Mesendoderm (in vitro differentiated cells): Measurements from ENCODE around the gene MRPL23.

Experiments used
- DNase-seq: peaks from one replicate; pipeline ENCODE4 v3.0.0; 2013
- H2AK5ac ChIP-seq: 2 replicates; pipeline ENCODE4 v1.6.1; 2013; ENCODE audit warnings: low read length, inconsistent platforms
- H2BK120ac ChIP-seq: 2 replicates; pipeline ENCODE4 v1.6.1; 2013; ENCODE audit warnings: low read depth, mild to moderate bottlenecking, low read length, moderate library complexity, mixed read lengths
- H2BK15ac ChIP-seq: replicated peaks from 2 replicates; pipeline ENCODE4 v1.6.1; 2013; ENCODE audit warnings: low read depth, mild to moderate bottlenecking, moderate library complexity
- H2BK5ac ChIP-seq: 2 replicates; pipeline ENCODE4 v1.6.1; 2013; ENCODE audit warnings: low read length, inconsistent platforms
- H3K18ac ChIP-seq: 2 replicates; pipeline ENCODE4 v1.6.1; 2013; ENCODE audit warnings: mild to moderate bottlenecking, low read length, mixed read lengths
- H3K23ac ChIP-seq: one replicate; pipeline ENCODE4 v1.6.1; 2013; ENCODE audit warnings: low read length
- H3K27ac ChIP-seq: 2 replicates; pipeline ENCODE4 v1.5.1; 2013; ENCODE audit warnings: low read depth, mild to moderate bottlenecking, inconsistent platforms, low read length, moderate library complexity
- H3K27me3 ChIP-seq: 2 replicates; pipeline ENCODE4 v1.6.1; 2013; ENCODE audit warnings: low read length, control low read depth, mild to moderate bottlenecking, inconsistent platforms; ENCODE audit not compliant: insufficient read depth, poor library complexity
- H3K36me3 ChIP-seq: 2 replicates; pipeline ENCODE4 v1.6.1; 2013; ENCODE audit warnings: low read length, inconsistent platforms; ENCODE audit not compliant: control insufficient read depth, insufficient read depth
- H3K4ac ChIP-seq: one replicate; pipeline ENCODE4 v1.6.1; 2013; ENCODE audit warnings: low read depth, mild to moderate bottlenecking, low read length, moderate library complexity
- H3K4me1 ChIP-seq: 2 replicates; pipeline ENCODE4 v1.6.1; 2013; ENCODE audit warnings: low read depth, low read length, inconsistent platforms; ENCODE audit not compliant: control insufficient read depth
- H3K4me2 ChIP-seq: 2 replicates; pipeline ENCODE4 v1.6.1; 2013; ENCODE audit warnings: low read length
- H3K4me3 ChIP-seq: 2 replicates; pipeline ENCODE4 v1.5.1; 2013; ENCODE audit warnings: mild to moderate bottlenecking, low read length
- H3K56ac ChIP-seq: one replicate; pipeline ENCODE4 v1.6.1; 2013; ENCODE audit warnings: low read length
- H3K79me1 ChIP-seq: 2 replicates; pipeline ENCODE4 v1.6.1; 2013; ENCODE audit warnings: low read length, inconsistent platforms
- H3K79me2 ChIP-seq: 2 replicates; pipeline ENCODE4 v1.6.1; 2013; ENCODE audit warnings: mild to moderate bottlenecking, low read length; ENCODE audit not compliant: control insufficient read depth, insufficient read depth
- H3K9ac ChIP-seq: 2 replicates; pipeline ENCODE4 v1.6.1; 2013; ENCODE audit warnings: low read length, inconsistent platforms
- H4K5ac ChIP-seq: one replicate; pipeline ENCODE4 v1.6.1; 2013; ENCODE audit warnings: low read length
- H4K8ac ChIP-seq: one replicate; pipeline ENCODE4 v1.6.1; 2013; ENCODE audit warnings: low read depth, mild to moderate bottlenecking, control low read depth, low read length, moderate library complexity
- WGBS: extraction: QIAGEN DNeasy Blood & Tissue Kit; methylation state at CpG from one replicate; pipeline ENCODE4 v1.1.7; 2013; ENCODE audit warnings: low lambda C conversion rate, missing lambda C conversion rate; ENCODE audit not compliant: insufficient coverage; ENCODE audit errors: extremely low coverage; 5-methylcytosine and 5-hydroxymethylcytosine counted together

The MRPL23 gene

GRCh38 chr11:1975185-1975584, 28.1 kb downstream of the MRPL23 start:
- no CpG with 5 or more reads among the region's 13 CpGs for WGBS
- Histone ChIP-seq H2BK5ac (no peak overlapping the region), H3K36me3 (no peaks in the 10 kb centered on the region), H3K4me1 (no peaks in the 10 kb centered on the region), H3K9ac (no peak overlapping the region), H3K27ac (no peak overlapping the region), H3K4ac (no peak overlapping the region), H3K18ac (no peak overlapping the region), H3K79me1 (no peaks in the 10 kb centered on the region), H3K23ac (no peak overlapping the region), H3K4me2 (no peak overlapping the region), H4K5ac (no peak overlapping the region), H3K27me3 (no peaks in the 10 kb centered on the region), H3K79me2 (no peaks in the 10 kb centered on the region), H2BK120ac (no peak overlapping the region), H2BK15ac (no peak overlapping the region), H4K8ac (no peak overlapping the region), H3K56ac (no peak overlapping the region), H2AK5ac (no peak overlapping the region), H3K4me3 (no peak overlapping the region)
- no peak for DNase-seq

GRCh38 chr11:1978720-1979473, 31.8 kb downstream of the MRPL23 start:
- Histone ChIP-seq H3K4me3 (no peak overlapping the region), H3K79me2 (no peaks in the 10 kb centered on the region), H3K27me3 (no peaks in the 10 kb centered on the region), H3K9ac (no peak overlapping the region), H3K4me1 (no peaks in the 10 kb centered on the region), H3K4me2 (no peak overlapping the region), H3K27ac (no peak overlapping the region), H3K36me3 (no peaks in the 10 kb centered on the region), H2BK15ac (no peak overlapping the region), H3K4ac (no peak overlapping the region), H2BK120ac (no peak overlapping the region), H3K18ac (no peak overlapping the region), H3K23ac (no peak overlapping the region), H2AK5ac (no peak overlapping the region), H4K5ac (no peak overlapping the region), H3K56ac (no peak overlapping the region), H3K79me1 (no peaks in the 10 kb centered on the region), H2BK5ac (no peak overlapping the region), H4K8ac (no peak overlapping the region)
- DNase-seq: no peak
- WGBS: no CpG with 5 or more reads among the region's 26 CpGs

DNA sequence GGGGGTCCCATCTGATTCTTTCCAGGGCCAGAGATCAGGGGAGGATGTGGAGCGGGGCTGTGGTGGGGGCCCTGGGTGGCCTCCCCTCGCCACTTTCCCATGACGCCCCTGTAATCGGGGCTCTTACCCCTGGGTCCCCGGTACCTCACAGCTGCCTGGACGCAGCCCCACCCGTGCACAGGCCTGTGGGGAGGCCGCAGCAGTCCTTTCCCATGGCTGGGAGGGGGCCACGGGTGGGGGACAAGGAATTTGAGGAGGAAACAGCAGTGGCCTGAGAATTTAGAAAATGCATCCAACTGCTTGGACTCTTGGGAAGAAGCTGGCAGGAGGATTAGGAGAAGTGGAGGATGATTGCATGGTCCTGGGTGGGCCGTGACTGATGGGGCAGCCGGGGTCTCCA, 32.5 kb downstream of the MRPL23 start:
- H3K27ac ChIP-seq: no peak overlapping the region
- no peaks in the 10 kb centered on the region for H3K79me1 ChIP-seq
- no peak overlapping the region for H2AK5ac ChIP-seq
- H3K4me3 ChIP-seq: no peak overlapping the region
- H3K18ac ChIP-seq: no peak overlapping the region
- no peak overlapping the region for H3K56ac ChIP-seq
- no peak overlapping the region for H2BK5ac ChIP-seq
- DNase-seq: no peak
- H3K4ac ChIP-seq: no peak overlapping the region
- no peak overlapping the region for H3K9ac ChIP-seq
- no peak overlapping the region for H2BK120ac ChIP-seq
- H2BK15ac ChIP-seq: no peak overlapping the region
- H3K36me3 ChIP-seq: no peaks in the 10 kb centered on the region
- H3K79me2 ChIP-seq: no peaks in the 10 kb centered on the region
- no CpG with 5 or more reads among the region's 11 CpGs for WGBS
- no peak overlapping the region for H3K4me2 ChIP-seq
- H3K4me1 ChIP-seq: no peaks in the 10 kb centered on the region
- no peak overlapping the region for H4K8ac ChIP-seq
- no peak overlapping the region for H4K5ac ChIP-seq
- no peaks in the 10 kb centered on the region for H3K27me3 ChIP-seq
- H3K23ac ChIP-seq: no peak overlapping the region

GRCh38 chr11:1982873-1983600, 35.9 kb downstream of the MRPL23 start:
- Histone ChIP-seq H3K4me2 (no peak overlapping the region), H2AK5ac (no peak overlapping the region), H4K5ac (no peak overlapping the region), H3K4me1 (no peaks in the 10 kb centered on the region), H2BK5ac (no peak overlapping the region), H3K18ac (no peak overlapping the region), H3K79me1 (no peaks in the 10 kb centered on the region), H3K79me2 (no peaks in the 10 kb centered on the region), H2BK120ac (no peak overlapping the region), H3K27ac (no peak overlapping the region), H3K4ac (no peak overlapping the region), H3K27me3 (no peaks in the 10 kb centered on the region), H3K4me3 (no peak overlapping the region), H3K36me3 (no peaks in the 10 kb centered on the region), H2BK15ac (no peak overlapping the region), H3K23ac (no peak overlapping the region), H4K8ac (no peak overlapping the region), H3K56ac (no peak overlapping the region), H3K9ac (no peak overlapping the region)
- no CpG with 5 or more reads among the region's 26 CpGs for WGBS
- DNase-seq: no peak

GRCh38 chr11:1983601-1983961, 36.4 kb downstream of the MRPL23 start:
- Histone ChIP-seq H2BK120ac (no peak overlapping the region), H3K27ac (no peak overlapping the region), H3K4me1 (no peaks in the 10 kb centered on the region), H3K79me1 (no peaks in the 10 kb centered on the region), H2BK5ac (no peak overlapping the region), H3K36me3 (no peaks in the 10 kb centered on the region), H3K27me3 (no peaks in the 10 kb centered on the region), H3K4me3 (no peak overlapping the region), H3K18ac (no peak overlapping the region), H4K5ac (no peak overlapping the region), H3K56ac (no peak overlapping the region), H3K23ac (no peak overlapping the region), H3K4ac (no peak overlapping the region), H3K4me2 (no peak overlapping the region), H2BK15ac (no peak overlapping the region), H2AK5ac (no peak overlapping the region), H3K79me2 (no peaks in the 10 kb centered on the region), H4K8ac (no peak overlapping the region), H3K9ac (no peak overlapping the region)
- DNase-seq: no peak
- WGBS: no CpG with 5 or more reads among the region's 12 CpGs
